Activated T-cell treated with anti-CD3 and anti-CD28 coated beads, Interleukin-2, amount 50 U/mL, for 72 hours (primary cell): ENCODE measurements around the gene SYT14. TPM values are rescaled to one million over a fixed set of nuclear protein-coding genes. Genes with fewer than 3 reads are reported as not detected.

Source experiments
- ATAC-seq, 2 donors: fragments of 150-1000 bp; cut with Tn5 transposase; replicated peaks in 1 of 2; 2 replicates each; pipeline ENCODE4 v1.10.0; 2021; ENCODE audit warnings: moderate library complexity in 2 of 2, mild to moderate bottlenecking in 1 of 2
- DNase-seq, 2 donors: peaks; one replicate each; pipeline ENCODE4 v3.0.0; 2021 to 2022; ENCODE audit warnings: mixed read lengths in 1 of 2
- H3K27ac Mint-ChIP-seq: one replicate; pipeline ENCODE4 v1.8.0; 2022; ENCODE audit warnings: mild to moderate bottlenecking, moderate library complexity, mixed read lengths
- H3K27me3 Mint-ChIP-seq: one replicate; pipeline ENCODE4 v1.8.0; 2022; ENCODE audit warnings: low read depth, mixed read lengths
- H3K36me3 Mint-ChIP-seq, 2 donors: one replicate each; pipeline ENCODE4 v1.8.0; 2022; ENCODE audit warnings: mixed read lengths in 2 of 2, mild to moderate bottlenecking in 1 of 2; ENCODE audit not compliant: insufficient read depth in 2 of 2
- H3K4me1 Mint-ChIP-seq: one replicate; pipeline ENCODE4 v1.8.0; 2022; ENCODE audit warnings: low read depth, mixed read lengths
- H3K4me3 Mint-ChIP-seq, 2 donors: one replicate each; pipeline ENCODE4 v1.8.0; 2022; ENCODE audit warnings: mild to moderate bottlenecking in 2 of 2, mixed read lengths in 2 of 2, moderate library complexity in 2 of 2
- H3K9me3 Mint-ChIP-seq, 2 donors: one replicate each; pipeline ENCODE4 v1.8.0; 2022; ENCODE audit warnings: mixed read lengths in 2 of 2
- total RNA-seq, 2 donors: library from RNA; stranded (reverse); gene quantifications; one replicate each; pipeline ENCODE4 v1.2.3, GENCODE V29; 2022

Gene SYT14
- total RNA-seq, 2 donors from 2014 or later: not detected

DNA sequence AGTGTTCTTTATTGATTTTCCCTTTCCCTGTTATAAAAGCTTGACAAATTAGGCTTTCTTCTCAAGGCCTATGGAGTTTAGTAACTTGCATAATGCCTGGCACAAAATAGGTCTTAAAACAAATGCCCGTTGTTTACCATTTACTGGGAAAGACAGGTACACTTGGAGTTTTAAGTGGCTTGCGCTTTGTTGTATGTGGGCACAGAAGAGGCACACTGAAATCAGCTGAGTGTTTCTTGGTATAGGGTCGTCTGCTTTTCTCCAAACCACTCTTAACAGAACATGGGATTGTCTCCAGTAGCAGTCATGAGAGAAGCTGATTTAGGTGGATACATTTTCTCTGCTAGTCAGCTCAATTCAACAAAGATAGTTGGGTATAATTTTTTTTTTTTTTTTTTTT lies 132.5 kb downstream of the SYT14 start:
- H3K27ac Mint-ChIP-seq: no peak overlapping the region
- peaks cover 0 to 1% of the 10 kb centered on the region in 2 donors for H3K9me3 Mint-ChIP-seq
- DNase-seq (no peak), ATAC-seq (no peak)
- H3K4me1 Mint-ChIP-seq: no peaks in the 10 kb centered on the region
- peaks cover 0 to 2% of the 10 kb centered on the region in 2 donors for H3K36me3 Mint-ChIP-seq
- H3K27me3 Mint-ChIP-seq: peaks cover 6% of the 10 kb centered on the region
- no peak overlapping the region for H3K4me3 Mint-ChIP-seq

DNA sequence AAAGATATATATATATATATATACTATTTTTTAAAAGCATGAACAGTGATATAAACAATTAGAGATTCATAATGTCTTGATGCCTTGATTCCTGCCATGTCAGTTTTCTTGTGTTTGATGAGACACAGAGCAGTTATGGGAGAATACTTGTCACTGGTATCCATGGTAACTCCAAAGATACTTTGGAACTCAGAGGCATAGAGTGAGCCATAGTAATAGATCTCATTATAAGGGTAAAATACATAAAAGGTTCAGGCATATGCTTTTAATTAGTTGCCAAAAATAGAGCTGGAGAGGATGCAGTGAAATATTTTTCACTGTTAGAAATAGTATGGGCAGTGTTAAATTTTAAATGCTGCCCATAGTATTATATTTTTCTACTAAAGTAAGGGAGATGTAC lies 134.1 kb downstream of the SYT14 start:
- no peak overlapping the region for H3K27ac Mint-ChIP-seq

DNA sequence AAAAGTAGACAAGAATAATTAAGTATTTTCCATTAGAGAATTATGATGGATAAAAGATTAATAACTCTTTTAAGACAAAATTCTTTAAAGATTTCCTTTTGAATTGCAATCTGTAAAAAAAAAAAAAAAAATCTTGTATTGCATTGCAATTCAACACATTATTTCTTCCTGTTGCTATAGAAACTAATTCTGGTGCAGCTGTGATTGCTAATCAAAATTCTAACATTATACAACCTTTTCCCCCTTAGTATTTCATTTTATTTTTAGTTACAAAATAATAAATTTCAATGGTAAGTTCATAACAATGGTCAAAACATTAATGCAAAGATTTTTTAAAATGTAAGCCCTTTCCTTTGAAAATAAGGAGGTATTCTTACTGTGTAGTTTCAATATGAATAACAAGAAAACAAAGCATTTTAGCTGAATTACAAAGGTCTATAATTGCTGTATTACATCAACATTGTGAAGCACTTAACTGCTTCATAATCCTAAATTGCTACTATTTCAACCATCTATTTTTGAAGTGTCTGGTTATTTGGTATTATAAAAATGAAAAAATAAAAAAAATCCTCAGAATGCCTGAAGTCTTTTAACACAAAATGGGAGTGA lies 135.0 kb downstream of the SYT14 start:
- peaks cover 6% of the 10 kb centered on the region for H3K27me3 Mint-ChIP-seq
- H3K4me1 Mint-ChIP-seq: no peaks in the 10 kb centered on the region
- ATAC-seq (no peak), DNase-seq (no peak)
- H3K36me3 Mint-ChIP-seq: no peaks in the 10 kb centered on the region
- H3K27ac Mint-ChIP-seq: no peak overlapping the region
- peaks cover 0 to 2% of the 10 kb centered on the region in 2 donors for H3K9me3 Mint-ChIP-seq
- no peak overlapping the region for H3K4me3 Mint-ChIP-seq

More for the DNA sequence above, 134.1 kb downstream of the SYT14 start:
- DNase-seq: no peak
- Mint-ChIP-seq H3K27me3 (peaks cover 6% of the 10 kb centered on the region), H3K4me3 (no peak overlapping the region), H3K36me3 (peaks cover 0 to under 1% of the 10 kb centered on the region in 2 donors), H3K9me3 (peaks cover under 1 to 2% of the 10 kb centered on the region in 2 donors), H3K4me1 (no peaks in the 10 kb centered on the region)
- no peak for ATAC-seq

DNA sequence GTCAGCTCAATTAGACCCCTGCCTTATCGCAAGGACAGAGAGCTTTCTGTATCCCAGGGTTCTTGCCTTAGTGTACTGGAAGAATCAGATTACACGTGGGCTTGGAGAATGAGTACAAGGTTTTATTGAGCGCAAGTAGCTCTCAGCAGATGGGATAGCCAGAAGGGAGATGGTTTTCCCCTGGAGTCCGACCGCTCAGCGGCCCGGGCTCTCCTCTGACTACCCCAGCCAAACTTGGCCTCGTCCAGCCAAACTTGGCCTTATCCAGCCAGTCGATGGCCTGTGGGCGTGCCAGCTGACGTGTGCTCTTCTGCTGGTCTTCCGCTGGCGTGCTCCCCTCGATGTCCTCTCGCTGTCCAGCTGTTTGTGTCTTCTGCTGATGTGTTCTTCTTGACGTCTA lies 136.9 kb downstream of the SYT14 start:
- Mint-ChIP-seq H3K9me3 (peaks cover 0 to 2% of the 10 kb centered on the region in 2 donors), H3K4me3 (no peak overlapping the region), H3K27me3 (peaks cover under 1% of the 10 kb centered on the region), H3K36me3 (no peaks in the 10 kb centered on the region), H3K4me1 (no peaks in the 10 kb centered on the region), H3K27ac (no peak overlapping the region)
- ATAC-seq: no peak
- DNase-seq: no peak

DNA sequence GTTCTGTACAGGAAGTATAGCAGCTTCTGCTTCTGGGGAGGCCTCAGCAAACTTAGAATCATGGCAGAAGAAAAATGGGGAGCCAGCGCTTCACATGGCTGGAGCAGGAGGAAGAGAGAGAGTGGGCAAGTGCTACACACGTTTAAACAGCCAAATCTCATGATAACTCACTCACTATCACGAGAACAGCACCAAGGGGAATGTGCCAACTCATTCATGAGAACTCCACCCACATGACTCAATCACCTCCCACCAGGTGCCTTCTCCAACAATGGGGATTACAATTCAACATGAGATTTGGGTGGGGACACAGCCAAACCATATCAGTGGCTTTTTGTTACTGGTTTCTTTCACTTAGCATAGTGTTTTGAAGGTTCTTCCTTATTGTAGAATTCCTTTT lies 138.6 kb downstream of the SYT14 start:
- Mint-ChIP-seq H3K9me3 (peaks cover 0 to 2% of the 10 kb centered on the region in 2 donors), H3K4me1 (no peaks in the 10 kb centered on the region), H3K36me3 (no peaks in the 10 kb centered on the region), H3K27me3 (no peaks in the 10 kb centered on the region), H3K4me3 (no peak overlapping the region), H3K27ac (no peak overlapping the region)
- ATAC-seq (no peak), DNase-seq (no peak)

DNA sequence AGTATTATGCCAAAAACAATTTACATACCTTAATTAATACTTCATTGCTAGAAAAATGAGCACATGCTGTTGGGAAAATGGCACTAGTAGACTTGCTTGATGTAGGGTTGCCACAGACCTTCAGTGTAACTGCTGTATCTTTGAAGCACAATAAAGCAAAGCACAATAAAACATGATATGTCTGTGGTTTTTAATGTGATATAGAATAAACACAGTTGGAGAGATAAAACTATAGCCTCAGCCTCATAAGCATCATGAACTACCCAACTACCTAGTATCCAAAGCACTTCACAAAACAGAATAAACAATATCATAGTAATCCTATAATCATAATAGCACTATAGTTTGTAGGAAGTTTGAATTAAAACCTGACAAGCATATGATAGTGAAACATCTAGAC lies 143.5 kb downstream of the SYT14 start:
- no peaks in the 10 kb centered on the region for H3K4me1 Mint-ChIP-seq
- H3K9me3 Mint-ChIP-seq: peaks cover 0 to 1% of the 10 kb centered on the region in 2 donors
- no peak for ATAC-seq
- no peak overlapping the region for H3K27ac Mint-ChIP-seq
- no peaks in the 10 kb centered on the region for H3K36me3 Mint-ChIP-seq
- H3K27me3 Mint-ChIP-seq: no peaks in the 10 kb centered on the region
- no peak for DNase-seq
- H3K4me3 Mint-ChIP-seq: no peak overlapping the region

DNA sequence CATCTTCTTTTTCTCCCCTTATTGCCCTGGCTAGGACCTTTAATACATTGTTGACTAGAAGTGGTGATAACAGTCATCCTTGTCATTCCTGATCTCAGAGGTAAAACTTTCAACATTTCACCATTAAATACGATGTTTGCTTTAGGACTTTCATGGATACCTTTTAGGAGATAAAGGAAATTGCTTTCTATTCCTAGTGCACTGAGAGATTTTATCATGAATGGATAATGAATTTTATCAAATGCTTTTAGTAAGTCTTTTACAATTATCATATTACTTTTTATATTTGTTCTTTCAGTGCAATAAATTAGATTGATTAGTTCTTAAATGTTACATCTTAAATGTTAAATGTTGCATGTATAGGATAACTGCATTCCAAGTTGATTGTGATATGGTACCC lies 147.3 kb downstream of the SYT14 start:
- ATAC-seq (no peak), DNase-seq (no peak)
- no peaks in the 10 kb centered on the region for H3K36me3 Mint-ChIP-seq
- no peaks in the 10 kb centered on the region for H3K4me1 Mint-ChIP-seq
- no peaks in the 10 kb centered on the region for H3K27me3 Mint-ChIP-seq
- H3K9me3 Mint-ChIP-seq: peaks cover 0 to 1% of the 10 kb centered on the region in 2 donors
- H3K4me3 Mint-ChIP-seq: no peak overlapping the region
- H3K27ac Mint-ChIP-seq: no peak overlapping the region

DNA sequence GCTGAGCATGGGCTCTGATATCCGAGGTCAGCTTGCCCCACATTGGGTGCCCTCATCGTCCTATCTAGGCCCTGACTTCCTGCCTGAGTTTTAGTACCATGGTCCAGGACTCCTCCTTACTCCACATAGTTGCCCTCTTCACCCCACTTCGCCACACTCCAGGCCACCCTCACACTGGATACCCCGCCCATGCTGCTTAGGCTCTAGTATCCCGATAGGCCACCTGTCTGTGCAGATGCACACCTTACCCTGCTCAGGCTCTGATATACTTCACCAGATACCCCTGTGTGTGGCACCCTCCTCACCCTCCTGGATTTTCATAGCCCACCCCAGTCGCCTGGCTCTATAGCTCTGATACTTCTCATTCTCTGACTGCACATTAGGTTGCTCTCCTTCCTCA lies 149.0 kb downstream of the SYT14 start:
- ATAC-seq: no peak
- Mint-ChIP-seq H3K27me3 (no peaks in the 10 kb centered on the region), H3K4me1 (no peaks in the 10 kb centered on the region), H3K9me3 (peaks cover 0 to 1% of the 10 kb centered on the region in 2 donors), H3K27ac (no peak overlapping the region), H3K36me3 (no peaks in the 10 kb centered on the region), H3K4me3 (no peak overlapping the region)
- DNase-seq: no peak

DNA sequence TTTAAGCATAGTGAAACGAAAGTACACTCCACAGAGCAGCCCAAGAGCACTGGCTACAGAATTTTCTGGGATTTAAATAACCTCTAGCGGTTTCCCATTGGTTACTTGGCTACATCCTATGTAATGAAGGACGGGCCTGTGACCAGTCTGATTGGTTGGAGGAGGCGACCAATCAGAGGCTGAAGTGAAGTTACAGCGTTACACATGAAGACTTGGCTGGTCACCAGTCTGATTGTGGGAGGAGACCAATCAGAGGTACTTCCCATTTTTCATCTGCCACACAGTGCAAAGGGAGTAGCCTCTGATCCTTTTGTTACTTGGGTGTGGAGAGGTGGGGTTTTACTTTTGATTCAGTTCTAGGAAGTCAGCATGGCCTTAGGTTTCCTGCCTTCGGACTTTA lies 151.8 kb downstream of the SYT14 start:
- Mint-ChIP-seq H3K36me3 (no peaks in the 10 kb centered on the region), H3K4me1 (no peaks in the 10 kb centered on the region), H3K4me3 (no peak overlapping the region), H3K9me3 (peaks cover 0 to 1% of the 10 kb centered on the region in 2 donors), H3K27me3 (no peaks in the 10 kb centered on the region), H3K27ac (no peak overlapping the region)
- ATAC-seq (no peak), DNase-seq (no peak)

DNA sequence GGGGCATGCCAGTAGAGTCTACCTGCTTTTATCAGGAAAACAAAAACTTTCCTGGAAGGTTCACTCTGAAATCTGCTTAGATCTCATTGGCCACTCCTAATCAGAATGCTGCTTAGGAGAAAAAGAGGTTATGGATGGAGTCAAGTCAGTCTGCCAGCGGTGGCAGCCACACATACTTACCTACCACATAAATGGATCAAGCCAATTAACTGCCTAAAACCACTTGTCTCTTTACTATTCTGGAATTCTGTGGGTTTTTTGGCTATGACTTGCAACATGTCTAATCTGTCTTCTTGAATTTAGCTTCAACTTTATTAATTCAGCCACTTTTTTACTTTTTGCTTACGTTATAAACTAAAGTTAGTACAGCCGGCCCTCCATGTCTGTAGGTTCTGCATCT lies 154.3 kb downstream of the SYT14 start:
- ATAC-seq (no peak), DNase-seq (no peak)
- no peak overlapping the region for H3K4me3 Mint-ChIP-seq
- no peaks in the 10 kb centered on the region for H3K4me1 Mint-ChIP-seq
- no peaks in the 10 kb centered on the region for H3K36me3 Mint-ChIP-seq
- peaks cover 0 to 1% of the 10 kb centered on the region in 2 donors for H3K9me3 Mint-ChIP-seq
- no peaks in the 10 kb centered on the region for H3K27me3 Mint-ChIP-seq
- no peak overlapping the region for H3K27ac Mint-ChIP-seq

DNA sequence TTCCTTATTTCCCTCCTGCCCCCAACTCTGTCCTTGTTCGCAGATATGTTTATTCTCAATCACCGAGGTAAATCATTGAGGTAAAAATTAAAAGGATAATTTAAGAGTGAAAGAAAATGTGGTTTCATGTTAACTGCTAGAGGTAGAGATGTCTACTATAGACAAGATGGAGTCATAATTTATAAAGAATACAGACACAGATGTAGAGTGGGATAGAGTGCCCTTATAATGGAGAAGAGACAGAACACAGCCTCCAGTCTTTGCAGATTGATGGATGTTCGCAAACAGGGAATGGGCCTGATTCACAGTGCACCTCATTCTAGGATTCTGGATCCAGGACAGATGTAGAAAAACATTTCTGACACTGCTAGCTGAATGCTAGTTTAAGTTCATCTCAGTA lies 155.4 kb downstream of the SYT14 start:
- H3K9me3 Mint-ChIP-seq: peaks cover 0 to 1% of the 10 kb centered on the region in 2 donors
- no peak overlapping the region for H3K4me3 Mint-ChIP-seq
- no peaks in the 10 kb centered on the region for H3K4me1 Mint-ChIP-seq
- no peak overlapping the region for H3K27ac Mint-ChIP-seq
- ATAC-seq (no peak), DNase-seq (no peak)
- no peaks in the 10 kb centered on the region for H3K36me3 Mint-ChIP-seq
- H3K27me3 Mint-ChIP-seq: no peaks in the 10 kb centered on the region

DNA sequence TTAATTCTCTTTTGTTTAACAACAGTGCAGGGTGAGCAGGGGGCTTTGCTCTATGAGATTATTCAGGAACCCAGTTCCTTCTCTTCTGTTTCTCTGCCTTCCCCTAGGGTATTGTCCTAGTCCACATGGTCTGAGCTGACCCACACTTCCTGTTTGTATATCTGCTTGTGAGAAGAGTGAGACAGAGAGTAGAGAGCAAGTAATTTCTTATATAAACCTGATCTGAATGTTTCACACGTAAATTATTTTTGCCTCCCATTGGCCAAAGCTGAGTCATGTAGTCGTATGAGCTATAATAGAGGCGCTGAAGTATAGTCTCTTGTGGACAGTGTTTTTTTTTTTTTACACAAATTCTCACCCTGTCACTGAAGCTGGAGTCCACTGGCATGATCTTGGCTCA lies 160.3 kb downstream of the SYT14 start:
- ATAC-seq (no peak), DNase-seq (no peak)
- H3K36me3 Mint-ChIP-seq: no peaks in the 10 kb centered on the region
- H3K27me3 Mint-ChIP-seq: no peaks in the 10 kb centered on the region
- H3K9me3 Mint-ChIP-seq: no peaks in the 10 kb centered on the region
- H3K27ac Mint-ChIP-seq: no peak overlapping the region
- H3K4me3 Mint-ChIP-seq: no peak overlapping the region
- H3K4me1 Mint-ChIP-seq: no peaks in the 10 kb centered on the region

DNA sequence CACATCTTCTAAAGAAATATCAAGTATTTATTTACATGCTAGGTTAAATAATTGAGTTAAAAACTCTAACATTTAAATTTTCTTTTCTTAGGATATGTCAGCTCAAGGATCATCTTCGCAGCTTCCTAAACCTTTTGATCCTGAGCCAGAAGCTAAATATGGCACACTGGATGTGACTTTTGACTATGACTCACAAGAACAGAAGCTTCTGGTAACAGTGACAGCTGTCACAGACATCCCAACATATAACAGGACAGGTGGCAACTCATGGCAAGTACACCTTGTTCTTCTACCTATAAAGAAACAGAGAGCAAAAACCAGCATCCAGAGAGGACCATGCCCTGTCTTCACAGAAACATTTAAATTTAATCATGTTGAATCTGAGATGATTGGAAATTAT lies 161.9 kb downstream of the SYT14 start:
- Mint-ChIP-seq H3K27ac (no peak overlapping the region), H3K27me3 (no peaks in the 10 kb centered on the region), H3K4me3 (no peak overlapping the region), H3K4me1 (no peaks in the 10 kb centered on the region), H3K9me3 (no peaks in the 10 kb centered on the region), H3K36me3 (no peaks in the 10 kb centered on the region)
- DNase-seq (no peak), ATAC-seq (no peak)

DNA sequence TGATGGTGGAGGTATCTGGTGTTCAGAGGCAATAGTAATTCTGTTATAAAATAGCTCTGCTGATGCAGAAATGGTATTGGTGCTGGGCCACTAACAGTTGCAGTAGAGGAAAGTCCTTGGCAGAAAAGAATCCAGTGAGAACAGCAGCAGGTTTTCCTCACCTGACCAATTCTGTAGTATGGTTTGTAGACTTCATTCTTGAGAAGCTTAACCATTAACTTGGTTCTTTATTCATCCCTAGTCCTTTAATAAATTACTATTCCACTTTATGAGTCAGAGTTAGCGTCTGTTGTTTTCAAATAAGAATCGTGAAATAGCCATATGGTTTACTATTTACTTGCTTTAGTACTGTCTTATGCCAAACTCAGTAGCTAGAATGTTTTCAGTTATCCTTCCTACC lies 166.1 kb downstream of the SYT14 start:
- Mint-ChIP-seq H3K9me3 (peaks cover 4% of the 10 kb centered on the region in 2 donors), H3K27ac (no peak overlapping the region), H3K4me1 (no peaks in the 10 kb centered on the region), H3K4me3 (no peak overlapping the region), H3K27me3 (no peaks in the 10 kb centered on the region), H3K36me3 (no peaks in the 10 kb centered on the region)
- no peak for DNase-seq
- ATAC-seq: no peak
